A549 (cell line): ENCODE measurements around the gene PPP4C. TPM values are rescaled to one million over a fixed set of nuclear protein-coding genes. Genes with fewer than 3 reads are reported as not detected.
A peak's percentile ranks its signal among the peaks of the same experiment; 100 is the strongest.

Experiments
- ATAC-seq, 2 experiments: fragments of 200-7000 bp in 1 of 2; fragments of >200 bp in 1 of 2; cut with Nextera tagmentation in 1 of 2; cut with Tn5 transposase in 1 of 2; 3 replicates each; pipeline versions ENCODE4 v1.8.0 to v1.9.1; 2018 to 2020; ENCODE audit warnings: mild to moderate bottlenecking in 1 of 2, moderate library complexity in 1 of 2
- CTCF ChIA-PET: fragments of 300-600 bp; sonication (Branson Sonifier 250); formaldehyde crosslinking; extraction: SDS; loops from one replicate; lab custom pipeline; 2021; ENCODE audit warnings: antibody characterized with exemption, inconsistent platforms; lab: Yijun Ruan, JAX
- POLR2A ChIA-PET: fragments of 350-600 bp; formaldehyde crosslinking; extraction: SDS; loops from one replicate; lab custom pipeline; 2021; ENCODE audit warnings: antibody characterized with exemption, inconsistent platforms; lab: Yijun Ruan, JAX
- DNase-seq, 2 experiments: peaks; one replicate each; pipeline versions ENCODE4 v3.0.0 to v3.0.0-alpha.2; 2011 to 2016; ENCODE audit warnings: low read depth in 1 of 2, low spot score in 1 of 2
- FAIRE-seq: peaks from 2 replicates; lab custom pipeline; 2011; peaks lifted over from hg19 to GRCh38; lab: Jason Lieb, UNC
- H3K27ac ChIP-seq, 2 experiments: fragments of >200 bp; sonication (Bioruptor Twin); formaldehyde crosslinking; 3 replicates each; pipeline ENCODE4 v1.5.1; 2016 to 2017
- H3K4me1 ChIP-seq: fragments of >200 bp; sonication (Bioruptor Twin); formaldehyde crosslinking; 3 replicates; pipeline ENCODE4 v1.6.1; 2016
- H3K4me2 ChIP-seq: fragments of >200 bp; sonication (Bioruptor Twin); formaldehyde crosslinking; 3 replicates; pipeline ENCODE4 v1.6.1; 2016
- H3K4me3 ChIP-seq: fragments of >200 bp; sonication (Bioruptor Twin); formaldehyde crosslinking; 3 replicates; pipeline ENCODE4 v1.5.1; 2016
- H3K9me3 ChIP-seq: fragments of >200 bp; sonication (Bioruptor Twin); formaldehyde crosslinking; 3 replicates; pipeline ENCODE4 v1.6.1; 2016
- FOSL2 ChIP-seq, 2 experiments: fragments of 450-650 bp in 1 of 2; fragments of >200 bp in 1 of 2; sonication (Bioruptor Twin) in 1 of 2; formaldehyde crosslinking; IDR thresholded peaks; 2 replicates each; pipeline versions ENCODE4 v1.5.0 to v1.6.1; 2016 to 2020; ENCODE audit warnings: mild to moderate bottlenecking in 1 of 2, moderate library complexity in 1 of 2
- FOXS1 ChIP-seq: fragments of 250-450 bp; sonication (Bioruptor Pico); IDR thresholded peaks from 2 replicates; pipeline ENCODE4 v1.5.0; 2020; ENCODE audit warnings: mild to moderate bottlenecking, moderate library complexity
- KDM5A ChIP-seq: fragments of 200-600 bp; sonication (generic); IDR thresholded peaks from 2 replicates; pipeline ENCODE4 v1.6.1; 2016; ENCODE audit warnings: antibody characterized with exemption, mild to moderate bottlenecking
- NFE2L2 ChIP-seq: fragments of 150-350 bp; conservative IDR thresholded peaks from 2 replicates; pipeline ENCODE4 v1.6.1; 2014; ENCODE audit warnings: low read length
- NR3C1 ChIP-seq: fragments of >200 bp; sonication (Bioruptor Twin); formaldehyde crosslinking; IDR thresholded peaks from 3 replicates; pipeline ENCODE4 v1.6.1; 2017
- RAD21 ChIP-seq, 2 experiments: fragments of >200 bp in 1 of 2; sonication (Bioruptor Twin) in 1 of 2; formaldehyde crosslinking in 1 of 2; IDR thresholded peaks in 1 of 2; conservative IDR thresholded peaks in 1 of 2; 2 replicates in 1 of 2; 3 replicates in 1 of 2; pipeline ENCODE4 v1.6.1; 2012 to 2018; ENCODE audit warnings: inconsistent platforms in 1 of 2
- RARB ChIP-seq: fragments of 250-450 bp; sonication (Bioruptor Pico); IDR thresholded peaks from 2 replicates; pipeline ENCODE4 v1.8.0; 2021; ENCODE audit warnings: mild to moderate bottlenecking, moderate library complexity
- RFX5 ChIP-seq: fragments of 450-650 bp; IDR thresholded peaks from 2 replicates; pipeline ENCODE4 v1.7.1; 2014; ENCODE audit warnings: antibody characterized with exemption, mild to moderate bottlenecking, moderate library complexity
- RNF2 ChIP-seq: fragments of 200-600 bp; sonication (generic); IDR thresholded peaks from 2 replicates; pipeline ENCODE4 v1.6.1; 2016; ENCODE audit warnings: low read depth, mild to moderate bottlenecking, antibody characterized with exemption, moderate library complexity, borderline replicate concordance
- SMC3 ChIP-seq: fragments of >200 bp; sonication (Bioruptor Twin); formaldehyde crosslinking; IDR thresholded peaks from 3 replicates; pipeline ENCODE4 v1.6.1; 2018; ENCODE audit warnings: inconsistent platforms
- TFCP2L1 ChIP-seq: fragments of 250-450 bp; sonication (Bioruptor Pico); IDR thresholded peaks from 2 replicates; pipeline ENCODE4 v1.5.0; 2021; ENCODE audit warnings: mild to moderate bottlenecking
- USF2 ChIP-seq: fragments of 450-650 bp; IDR thresholded peaks from 2 replicates; pipeline ENCODE4 v1.6.1; 2014; ENCODE audit warnings: antibody characterized with exemption
- WGBS: methylation state at CpG from one replicate; pipeline ENCODE4 v1.1.6; 2017; ENCODE audit errors: missing lambda C conversion rate; 5-methylcytosine and 5-hydroxymethylcytosine counted together
- polyA plus RNA-seq, 4 experiments: library from polyadenylated mRNA; depleted of rRNA in 3 of 4; stranded (reverse); fragments of >200 nt; fragmentation: RNase III in 1 of 4; extraction: RNeasy Plus Mini Kit Qiagen cat#74134 plus additional on column Dnase treatment in 1 of 4; gene quantifications; 2 replicates in 3 of 4; 3 replicates in 1 of 4; pipeline ENCODE4 v1.2.3, GENCODE V29; 2011 to 2017
- TF ChIP-seq, protein P1 (sequence below): IDR thresholded peaks from 2 replicates; pipeline ENCODE4 v1.6.1; 2012
- TF ChIP-seq, protein P2 (sequence below): IDR thresholded peaks from 2 replicates; pipeline ENCODE4 v1.6.1; 2012; ENCODE audit warnings: low read depth, borderline replicate concordance
- TF ChIP-seq, protein P3 (sequence below): fragments of >200 bp; sonication (Bioruptor Twin); formaldehyde crosslinking; IDR thresholded peaks from 3 replicates; pipeline ENCODE4 v1.6.1; 2016
- TF ChIP-seq, protein P4 (sequence below): fragments of >200 bp; sonication (Bioruptor Twin); formaldehyde crosslinking; IDR thresholded peaks from 2 replicates; pipeline ENCODE4 v1.6.1; 2016

PPP4C gene
- polyA plus RNA-seq, 2 of the 4 experiments (the other 2 are of a cell fraction), result 102 to 115 TPM

GRCh38 chr16:30083216-30084055, 7.6 kb downstream of the PPP4C start:
- 89% methylated on average over 24 of the region's 24 CpGs for WGBS
- ATAC-seq, result peak in 1 of 2 experiments; percentile 9; a peak in 3 of 6 replicates
- Histone ChIP-seq H3K9me3 (no peaks in the 10 kb centered on the region), H3K4me3 (no peak overlapping the region), H3K27ac (no peak overlapping the region), H3K4me1 (peaks cover 6% of the 10 kb centered on the region; the same call in 2 of the 3 replicates), H3K4me2 (no peak overlapping the region)
- TF ChIP-seq, protein P1, sequence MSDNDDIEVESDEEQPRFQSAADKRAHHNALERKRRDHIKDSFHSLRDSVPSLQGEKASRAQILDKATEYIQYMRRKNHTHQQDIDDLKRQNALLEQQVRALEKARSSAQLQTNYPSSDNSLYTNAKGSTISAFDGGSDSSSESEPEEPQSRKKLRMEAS, result no peak
- no peak for TF ChIP-seq SMC3
- no peak for TF ChIP-seq RNF2
- TF ChIP-seq USF2, result no peak
- TF ChIP-seq, protein P2, sequence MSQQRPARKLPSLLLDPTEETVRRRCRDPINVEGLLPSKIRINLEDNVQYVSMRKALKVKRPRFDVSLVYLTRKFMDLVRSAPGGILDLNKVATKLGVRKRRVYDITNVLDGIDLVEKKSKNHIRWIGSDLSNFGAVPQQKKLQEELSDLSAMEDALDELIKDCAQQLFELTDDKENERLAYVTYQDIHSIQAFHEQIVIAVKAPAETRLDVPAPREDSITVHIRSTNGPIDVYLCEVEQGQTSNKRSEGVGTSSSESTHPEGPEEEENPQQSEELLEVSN, result no peak
- no peak for TF ChIP-seq KDM5A
- TF ChIP-seq NFE2L2, result no peak
- TF ChIP-seq NR3C1, result no peak
- no peak for TF ChIP-seq FOXS1
- TF ChIP-seq, protein P3, sequence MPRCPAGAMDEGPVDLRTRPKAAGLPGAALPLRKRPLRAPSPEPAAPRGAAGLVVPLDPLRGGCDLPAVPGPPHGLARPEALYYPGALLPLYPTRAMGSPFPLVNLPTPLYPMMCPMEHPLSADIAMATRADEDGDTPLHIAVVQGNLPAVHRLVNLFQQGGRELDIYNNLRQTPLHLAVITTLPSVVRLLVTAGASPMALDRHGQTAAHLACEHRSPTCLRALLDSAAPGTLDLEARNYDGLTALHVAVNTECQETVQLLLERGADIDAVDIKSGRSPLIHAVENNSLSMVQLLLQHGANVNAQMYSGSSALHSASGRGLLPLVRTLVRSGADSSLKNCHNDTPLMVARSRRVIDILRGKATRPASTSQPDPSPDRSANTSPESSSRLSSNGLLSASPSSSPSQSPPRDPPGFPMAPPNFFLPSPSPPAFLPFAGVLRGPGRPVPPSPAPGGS, result no peak
- DNase-seq, result no peak
- FAIRE-seq, result no peak
- CTCF ChIA-PET, result interaction anchor here (1.0 to 10.3 kb wide), 3 partner anchors 8 to 19 kb away, joined by 10 to 143 read pairs (median 16); partner anchors contain the start of genes ALDOA and TBX6
- POLR2A ChIA-PET, result no interaction called here

DNA sequence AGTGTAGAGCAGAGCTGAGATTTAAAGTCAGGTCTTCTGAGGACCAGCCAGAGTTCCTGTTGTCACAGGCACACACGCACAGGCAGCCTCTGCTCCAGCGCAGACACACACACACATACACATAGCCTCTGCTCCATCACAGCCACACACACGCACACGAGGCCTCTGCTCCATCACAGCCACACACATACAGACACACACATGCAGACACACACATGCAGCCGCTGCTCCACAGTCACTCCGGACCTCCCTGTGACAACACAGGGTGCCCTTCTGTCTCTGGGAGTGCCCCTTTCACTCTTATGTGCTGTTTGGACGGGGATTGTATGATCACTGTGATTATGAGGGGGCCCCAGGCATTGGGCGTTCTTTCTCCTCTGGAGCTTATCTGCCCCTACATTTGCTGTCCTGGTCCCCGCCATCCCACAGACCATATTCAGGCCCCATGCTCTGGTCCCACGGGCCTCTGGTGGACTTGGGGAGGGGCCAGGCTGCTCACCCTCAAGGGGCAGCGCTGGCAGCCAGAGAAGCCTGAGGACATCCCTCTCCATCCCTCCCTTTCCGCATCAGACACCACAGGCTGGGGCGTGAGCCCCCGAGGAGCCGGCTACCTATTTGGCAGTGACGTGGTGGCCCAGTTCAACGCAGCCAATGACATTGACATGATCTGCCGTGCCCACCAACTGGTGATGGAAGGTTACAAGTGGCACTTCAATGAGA, 8.5 kb downstream of the PPP4C start:
- FAIRE-seq, result no peak

DNA sequence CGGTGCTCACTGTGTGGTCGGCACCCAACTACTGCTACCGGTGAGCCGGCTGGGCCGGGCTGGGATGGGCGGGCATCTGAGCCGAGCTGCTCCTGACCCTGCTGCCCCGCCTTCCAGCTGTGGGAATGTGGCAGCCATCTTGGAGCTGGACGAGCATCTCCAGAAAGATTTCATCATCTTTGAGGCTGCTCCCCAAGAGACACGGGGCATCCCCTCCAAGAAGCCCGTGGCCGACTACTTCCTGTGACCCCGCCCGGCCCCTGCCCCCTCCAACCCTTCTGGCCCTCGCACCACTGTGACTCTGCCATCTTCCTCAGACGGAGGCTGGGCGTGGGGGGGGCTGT, 9.0 kb downstream of the PPP4C start:
- no peak for DNase-seq
- Histone ChIP-seq H3K4me3 (no peak overlapping the region), H3K27ac (no peak overlapping the region), H3K4me2 (no peak overlapping the region), H3K9me3 (no peaks in the 10 kb centered on the region), H3K4me1 (peaks cover 11% of the 10 kb centered on the region)
- no peak for FAIRE-seq
- CTCF ChIA-PET, result interaction anchor here (1.3 kb wide), 1 partner anchor 9 kb away, joined by 3 read pairs; no protein-coding TSS in a partner anchor
- TF ChIP-seq RFX5, result no peak
- TF ChIP-seq FOSL2 (IDR thresholded peaks at IDR 0.05), result no peak
- no peak for TF ChIP-seq FOSL2 (CRISPR knock-in tag; IDR thresholded peaks at IDR 0.05)
- POLR2A ChIA-PET, result interaction anchor here (1.0 kb wide), 1 partner anchor 19 kb away, joined by 6 read pairs; the partner anchor contains the start of gene ALDOA
- ATAC-seq, result peak in 1 of 2 experiments; percentile 7; a peak in 1 of 6 replicates
- 81% methylated on average over 10 of the region's 17 CpGs for WGBS

More for the DNA sequence above, 8.5 kb downstream of the PPP4C start:
- WGBS, result 92% methylated on average over 18 of the region's 18 CpGs
- TF ChIP-seq TFCP2L1, result no peak
- TF ChIP-seq RAD21 (conservative IDR thresholded peaks at IDR 0.05 in 1 of 2, IDR thresholded peaks at IDR 0.05 in 1 of 2), result no peak
- TF ChIP-seq FOSL2 (IDR thresholded peaks at IDR 0.05), result no peak
- no peak for TF ChIP-seq FOSL2 (CRISPR knock-in tag; IDR thresholded peaks at IDR 0.05)
- no peak for TF ChIP-seq RARB (CRISPR knock-in tag)
- TF ChIP-seq, protein P4, sequence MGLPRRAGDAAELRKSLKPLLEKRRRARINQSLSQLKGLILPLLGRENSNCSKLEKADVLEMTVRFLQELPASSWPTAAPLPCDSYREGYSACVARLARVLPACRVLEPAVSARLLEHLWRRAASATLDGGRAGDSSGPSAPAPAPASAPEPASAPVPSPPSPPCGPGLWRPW, result no peak
- no peak for TF ChIP-seq FOXS1
- no peak overlapping the region for H3K4me3 ChIP-seq
- H3K4me2 ChIP-seq, result no peak overlapping the region
- no peak for DNase-seq
- ChIA-PET POLR2A (interaction anchor here (1.0 kb wide), 1 partner anchor 19 kb away, joined by 6 read pairs; the partner anchor contains the start of gene ALDOA), CTCF (interaction anchor here (1.0 to 1.3 kb wide), 2 partner anchors 8 to 9 kb away, joined by 3 to 10 read pairs; partner anchors contain the start of gene TBX6)
- ATAC-seq, result peak in 1 of 2 experiments; percentile 4; a peak in 1 of 6 replicates
- H3K4me1 ChIP-seq, result peaks cover 6% of the 10 kb centered on the region; the same call in 2 of the 3 replicates
- H3K9me3 ChIP-seq, result no peaks in the 10 kb centered on the region
- H3K27ac ChIP-seq, result no peak overlapping the region
